Endothelial cell (in vitro differentiated cells): Measurements from ENCODE around the gene AMIGO2. TPM values are rescaled to one million over a fixed set of nuclear protein-coding genes. Genes with fewer than 3 reads are reported as not detected.

Experiments
- DNase-seq: peaks from one replicate; pipeline ENCODE4 v3.0.0; 2021; ENCODE audit warnings: low spot score
- H3K27ac Mint-ChIP-seq: one replicate; pipeline ENCODE4 v1.8.0; 2021; ENCODE audit warnings: mixed read lengths, inconsistent platforms; ENCODE audit not compliant: unreplicated experiment
- H3K27me3 Mint-ChIP-seq: one replicate; pipeline ENCODE4 v1.8.0; 2021; ENCODE audit warnings: mild to moderate bottlenecking, moderate library complexity, mixed read lengths, inconsistent platforms; ENCODE audit not compliant: unreplicated experiment
- H3K36me3 Mint-ChIP-seq: one replicate; pipeline ENCODE4 v1.8.0; 2021; ENCODE audit warnings: mild to moderate bottlenecking, low read depth, mixed read lengths, inconsistent platforms; ENCODE audit not compliant: unreplicated experiment
- H3K4me1 Mint-ChIP-seq: one replicate; pipeline ENCODE4 v1.8.0; 2021; ENCODE audit warnings: mild to moderate bottlenecking, mixed read lengths, inconsistent platforms; ENCODE audit not compliant: unreplicated experiment
- H3K4me3 Mint-ChIP-seq: one replicate; pipeline ENCODE4 v1.8.0; 2021; ENCODE audit warnings: mild to moderate bottlenecking, mixed read lengths, inconsistent platforms; ENCODE audit not compliant: unreplicated experiment
- H3K9me3 Mint-ChIP-seq: one replicate; pipeline ENCODE4 v1.8.0; 2021; ENCODE audit warnings: mixed read lengths, inconsistent platforms; ENCODE audit not compliant: unreplicated experiment
- total RNA-seq: library from RNA; stranded (reverse); fragmentation: NEBNext Ultra II Directional; extraction: Animal tissue kit (Norgen Biotek cat#: 25700); gene quantifications from one replicate; pipeline ENCODE4 v1.2.1, GENCODE V29; 2021; ENCODE audit not compliant: unreplicated experiment
- TF ChIP-seq, protein P1 (sequence below): fragments of 200-600 bp; sonication (generic); IDR thresholded peaks from one replicate; pipeline ENCODE4 v1.5.0; 2021; ENCODE audit warnings: antibody characterized with exemption; ENCODE audit not compliant: unreplicated experiment

The AMIGO2 gene
- total RNA-seq, 1 donor from 2014 or later, result 24.2 TPM

DNA sequence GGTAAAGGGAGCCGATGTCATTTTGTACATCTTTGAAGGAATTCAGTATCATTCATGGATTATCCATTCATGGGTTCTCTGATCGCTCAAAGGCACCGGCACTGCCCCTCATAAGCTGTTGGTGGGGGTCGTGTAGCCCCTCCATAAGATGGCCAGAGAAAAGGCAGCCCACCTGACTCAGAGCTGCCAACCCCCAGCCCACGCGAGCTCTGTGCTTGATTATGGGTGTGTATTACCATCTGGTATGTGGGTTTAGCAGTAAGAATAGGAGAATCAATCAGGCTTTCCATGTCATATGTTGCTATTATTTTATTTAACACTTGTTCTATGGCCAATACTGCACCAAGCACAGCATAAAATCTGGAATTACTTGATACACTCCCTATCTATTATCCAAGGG, 32.1 kb upstream of the AMIGO2 start:
- Mint-ChIP-seq H3K27me3 (no peaks in the 10 kb centered on the region), H3K27ac (no peak overlapping the region), H3K9me3 (no peaks in the 10 kb centered on the region), H3K36me3 (peaks cover 7% of the 10 kb centered on the region), H3K4me3 (no peak overlapping the region), H3K4me1 (no peaks in the 10 kb centered on the region)
- no peak for DNase-seq
- TF ChIP-seq, protein P1, sequence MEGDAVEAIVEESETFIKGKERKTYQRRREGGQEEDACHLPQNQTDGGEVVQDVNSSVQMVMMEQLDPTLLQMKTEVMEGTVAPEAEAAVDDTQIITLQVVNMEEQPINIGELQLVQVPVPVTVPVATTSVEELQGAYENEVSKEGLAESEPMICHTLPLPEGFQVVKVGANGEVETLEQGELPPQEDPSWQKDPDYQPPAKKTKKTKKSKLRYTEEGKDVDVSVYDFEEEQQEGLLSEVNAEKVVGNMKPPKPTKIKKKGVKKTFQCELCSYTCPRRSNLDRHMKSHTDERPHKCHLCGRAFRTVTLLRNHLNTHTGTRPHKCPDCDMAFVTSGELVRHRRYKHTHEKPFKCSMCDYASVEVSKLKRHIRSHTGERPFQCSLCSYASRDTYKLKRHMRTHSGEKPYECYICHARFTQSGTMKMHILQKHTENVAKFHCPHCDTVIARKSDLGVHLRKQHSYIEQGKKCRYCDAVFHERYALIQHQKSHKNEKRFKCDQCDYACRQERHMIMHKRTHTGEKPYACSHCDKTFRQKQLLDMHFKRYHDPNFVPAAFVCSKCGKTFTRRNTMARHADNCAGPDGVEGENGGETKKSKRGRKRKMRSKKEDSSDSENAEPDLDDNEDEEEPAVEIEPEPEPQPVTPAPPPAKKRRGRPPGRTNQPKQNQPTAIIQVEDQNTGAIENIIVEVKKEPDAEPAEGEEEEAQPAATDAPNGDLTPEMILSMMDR, result no peak

DNA sequence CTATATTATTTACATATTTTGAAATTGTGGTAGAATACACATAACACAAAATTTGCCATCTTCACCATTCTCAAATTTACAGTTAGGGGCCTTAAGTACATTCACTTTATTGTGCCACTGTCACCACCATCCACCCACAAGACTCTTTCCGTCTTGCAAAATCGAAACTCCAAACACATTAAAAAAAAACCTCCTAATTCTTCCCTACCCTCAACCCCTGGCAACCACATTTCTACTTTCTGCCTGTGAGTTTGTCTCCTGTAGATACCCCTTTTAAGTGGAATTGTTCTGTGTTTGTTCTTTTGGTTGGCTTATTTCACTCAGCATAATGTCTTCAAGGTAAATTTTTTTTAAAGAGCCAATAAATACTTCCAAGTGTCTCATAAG, 31.6 kb upstream of the AMIGO2 start:
- TF ChIP-seq, protein P1, result no peak
- Mint-ChIP-seq H3K4me1 (no peaks in the 10 kb centered on the region), H3K9me3 (no peaks in the 10 kb centered on the region), H3K27ac (no peak overlapping the region), H3K27me3 (no peaks in the 10 kb centered on the region), H3K4me3 (no peak overlapping the region), H3K36me3 (peaks cover 6% of the 10 kb centered on the region)
- no peak for DNase-seq

DNA sequence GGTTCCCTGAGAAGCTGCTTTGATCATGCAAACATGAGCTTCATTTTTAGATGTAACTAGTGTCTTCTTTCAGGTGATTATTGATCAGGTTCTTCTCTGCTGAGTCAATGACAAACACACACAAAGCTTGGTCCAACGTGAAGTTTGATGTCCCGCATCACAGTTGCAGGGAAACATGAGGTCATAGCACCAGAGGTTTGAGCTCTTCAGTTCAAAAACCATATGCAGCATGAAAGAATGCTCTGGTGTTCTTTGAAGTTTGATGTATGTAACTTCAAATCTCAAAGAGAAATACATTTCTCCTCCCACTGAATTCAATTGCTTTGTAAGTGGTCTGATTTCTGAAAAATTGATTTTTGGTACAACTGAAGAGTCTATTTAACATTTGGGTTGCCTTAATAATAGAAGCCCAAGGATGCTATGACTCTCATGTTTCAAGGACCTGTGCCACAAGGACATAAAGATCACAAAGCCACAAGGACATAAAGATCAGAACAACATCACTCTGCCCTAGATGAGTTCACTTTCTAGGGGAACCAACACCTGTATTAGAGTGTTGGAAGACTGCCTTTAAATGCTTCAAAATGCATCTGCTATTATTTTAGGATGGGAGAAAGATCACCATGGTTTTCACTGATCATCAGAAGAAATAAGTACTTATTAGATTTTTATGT, 31.1 kb upstream of the AMIGO2 start:
- Mint-ChIP-seq H3K4me3 (no peak overlapping the region), H3K27ac (no peak overlapping the region), H3K9me3 (no peaks in the 10 kb centered on the region), H3K27me3 (no peaks in the 10 kb centered on the region), H3K36me3 (peaks cover 6% of the 10 kb centered on the region), H3K4me1 (no peaks in the 10 kb centered on the region)
- no peak for DNase-seq
- TF ChIP-seq, protein P1, result no peak

DNA sequence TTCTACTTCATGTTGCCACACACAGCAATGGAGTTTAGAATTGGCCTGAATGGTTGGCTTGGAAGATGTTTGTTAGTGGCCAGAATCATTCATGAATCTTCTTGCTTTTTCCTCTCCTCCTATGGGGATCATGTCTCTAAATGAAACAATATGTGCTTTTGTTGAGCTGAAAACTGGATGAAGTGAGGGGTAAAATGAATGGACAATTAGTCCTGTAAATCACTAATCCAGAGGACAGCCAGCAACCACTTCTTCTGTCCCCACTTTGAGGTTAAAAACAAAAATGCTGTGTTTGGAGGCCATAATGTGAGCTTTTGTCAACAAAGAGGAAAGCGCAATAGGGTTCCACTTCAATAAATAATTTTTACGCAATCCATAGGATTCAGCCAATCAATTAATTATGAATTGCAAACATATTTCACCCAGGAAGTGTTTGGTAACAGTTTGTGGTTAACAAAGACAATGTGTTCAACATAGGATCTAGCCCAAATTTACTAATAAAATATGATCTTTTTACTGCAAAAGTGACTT, 30.3 kb upstream of the AMIGO2 start:
- H3K4me1 Mint-ChIP-seq, result no peaks in the 10 kb centered on the region
- no peak overlapping the region for H3K27ac Mint-ChIP-seq
- H3K9me3 Mint-ChIP-seq, result no peaks in the 10 kb centered on the region
- no peak for DNase-seq
- TF ChIP-seq, protein P1, result no peak
- H3K36me3 Mint-ChIP-seq, result peaks cover 6% of the 10 kb centered on the region
- H3K27me3 Mint-ChIP-seq, result no peaks in the 10 kb centered on the region
- H3K4me3 Mint-ChIP-seq, result no peak overlapping the region

DNA sequence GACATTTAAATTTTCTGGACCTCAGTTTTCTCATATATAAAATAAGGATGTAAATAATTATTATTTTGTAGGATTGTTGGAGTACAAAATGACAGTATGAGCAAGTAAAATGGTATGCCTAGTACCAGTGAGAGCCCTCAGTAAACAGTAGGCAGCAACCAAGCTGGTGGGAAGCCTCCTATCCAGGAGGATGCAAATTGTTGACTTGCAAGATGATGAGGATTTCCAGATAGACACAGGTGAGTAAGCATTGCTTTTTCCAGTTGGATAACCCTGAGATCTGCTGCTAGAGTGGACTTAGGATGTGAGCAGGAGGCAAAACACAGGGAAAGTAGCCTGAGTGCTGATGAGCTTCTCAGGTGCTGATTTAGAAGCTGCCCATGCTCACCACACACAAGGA, 28.2 kb upstream of the AMIGO2 start:
- TF ChIP-seq, protein P1, result no peak
- Mint-ChIP-seq H3K27me3 (no peaks in the 10 kb centered on the region), H3K4me1 (no peaks in the 10 kb centered on the region), H3K4me3 (no peak overlapping the region), H3K9me3 (no peaks in the 10 kb centered on the region), H3K36me3 (peaks cover 6% of the 10 kb centered on the region), H3K27ac (no peak overlapping the region)
- DNase-seq, result no peak
